CD4-positive, alpha-beta T cell treated with Interleukin-15 for 4 hours (primary cell): ENCODE measurements around the gene ADCY7.

ENCODE experiments used
- DNase-seq: peaks from one replicate; pipeline ENCODE4 v3.0.0-alpha.2; 2020; ENCODE audit warnings: low spot score

Gene ADCY7

DNA sequence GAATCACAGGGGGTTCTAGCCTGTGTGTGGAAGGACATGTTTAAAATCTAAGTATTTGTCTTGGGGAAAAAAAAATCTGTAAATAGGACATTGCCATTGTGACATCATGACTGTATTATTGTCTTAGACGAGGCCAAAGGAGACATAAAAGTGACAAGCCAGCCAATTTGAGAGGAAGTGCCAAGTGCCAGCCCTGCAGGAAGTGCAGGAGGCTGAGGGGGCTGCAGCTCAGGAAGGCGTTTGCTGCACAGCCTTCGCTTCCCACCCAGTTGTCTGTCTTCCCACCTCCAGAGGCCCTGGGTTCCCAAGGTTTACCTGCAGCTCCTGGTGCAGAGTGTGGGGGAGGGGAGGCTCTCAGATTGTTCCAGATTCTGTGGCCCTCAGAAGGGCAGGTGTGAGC is 1.3 kb downstream of the ADCY7 start:
- peak; percentile 43 for DNase-seq

DNA sequence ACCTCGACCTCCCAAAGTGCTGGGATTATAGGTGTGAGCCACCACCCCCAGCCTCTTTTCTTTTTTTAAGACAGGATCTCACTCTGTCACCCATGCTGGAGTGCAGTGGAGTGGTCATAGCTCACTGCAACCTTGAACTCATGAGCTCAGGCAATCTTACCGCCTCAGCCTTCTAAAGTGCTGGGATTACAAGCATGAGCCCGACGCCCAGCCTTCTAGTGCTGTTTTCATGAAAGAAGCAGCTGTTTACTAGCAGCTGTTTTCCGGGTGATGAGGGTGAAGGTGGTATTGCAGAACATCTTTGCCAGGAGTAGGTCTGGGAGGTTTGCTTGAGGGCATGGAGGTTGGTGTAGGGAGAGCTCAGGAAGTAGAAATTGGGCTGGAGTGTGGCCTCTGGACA is 2.0 kb downstream of the ADCY7 start:
- DNase-seq, result no peak

DNA sequence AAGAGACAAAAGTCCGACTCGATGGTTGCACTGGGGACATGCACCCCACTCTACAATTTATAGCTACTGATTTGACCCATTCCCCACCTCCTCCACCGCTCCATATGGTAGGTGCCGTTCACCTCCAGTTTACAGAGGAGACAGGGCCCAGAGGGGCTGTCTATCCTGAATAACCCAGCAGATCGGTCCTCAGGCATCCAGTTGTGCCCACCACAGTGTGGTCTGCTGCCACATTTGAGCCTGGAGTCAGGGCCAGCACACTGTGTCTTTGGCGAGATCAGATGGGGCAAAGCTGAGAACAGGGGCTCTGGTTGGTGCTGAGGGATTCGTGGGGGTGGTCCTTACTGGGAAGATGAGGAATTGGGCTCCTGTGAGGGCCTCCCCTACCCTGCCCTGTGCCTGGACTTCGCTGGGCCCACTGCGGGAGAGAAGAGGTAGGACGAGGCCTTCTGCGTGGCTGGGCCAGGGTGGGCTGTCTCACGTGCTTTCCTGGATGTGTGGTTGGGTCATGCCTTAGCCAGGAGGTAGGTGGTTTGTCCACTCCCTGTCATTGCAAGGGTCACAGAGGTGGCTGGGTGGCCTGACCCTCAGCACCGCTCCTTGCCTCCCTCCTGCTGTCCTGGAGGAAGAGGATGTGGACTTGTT is 2.8 kb downstream of the ADCY7 start:
- no peak for DNase-seq

DNA sequence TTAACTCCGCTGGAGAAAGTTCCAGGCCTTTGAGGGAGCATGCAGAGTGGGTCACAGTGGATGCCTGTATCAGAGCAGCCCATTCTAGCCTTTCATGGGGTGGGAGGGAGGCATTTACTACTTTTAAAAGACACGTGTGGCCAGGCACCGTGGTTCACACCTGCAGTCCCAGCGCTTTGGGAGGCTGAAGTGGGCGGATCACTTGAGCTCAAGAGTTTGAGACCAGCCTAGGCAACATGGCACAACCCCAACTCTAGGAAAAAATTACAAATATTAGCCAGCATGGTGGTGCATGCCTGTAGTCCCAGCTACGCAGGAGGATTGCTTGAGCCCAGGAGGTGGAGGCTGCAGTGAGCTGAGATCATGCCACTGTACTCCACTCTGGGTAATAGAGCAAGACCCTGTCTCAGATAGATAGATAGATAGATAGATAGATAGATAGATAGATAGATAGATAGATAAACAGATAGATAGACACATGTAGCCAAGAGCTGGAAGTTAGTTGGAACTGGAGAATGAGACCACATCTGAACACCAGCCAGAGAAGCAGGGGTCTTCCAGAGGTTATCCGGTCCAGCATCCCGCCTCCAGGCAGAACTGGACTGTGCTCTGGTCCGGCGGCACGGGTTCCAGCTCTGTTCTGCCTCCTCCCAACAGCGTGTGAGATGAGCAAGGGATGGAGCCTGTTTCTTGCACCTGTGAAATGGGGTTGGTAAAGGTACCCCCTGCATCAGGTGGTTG is 3.6 kb downstream of the ADCY7 start:
- no peak for DNase-seq

DNA sequence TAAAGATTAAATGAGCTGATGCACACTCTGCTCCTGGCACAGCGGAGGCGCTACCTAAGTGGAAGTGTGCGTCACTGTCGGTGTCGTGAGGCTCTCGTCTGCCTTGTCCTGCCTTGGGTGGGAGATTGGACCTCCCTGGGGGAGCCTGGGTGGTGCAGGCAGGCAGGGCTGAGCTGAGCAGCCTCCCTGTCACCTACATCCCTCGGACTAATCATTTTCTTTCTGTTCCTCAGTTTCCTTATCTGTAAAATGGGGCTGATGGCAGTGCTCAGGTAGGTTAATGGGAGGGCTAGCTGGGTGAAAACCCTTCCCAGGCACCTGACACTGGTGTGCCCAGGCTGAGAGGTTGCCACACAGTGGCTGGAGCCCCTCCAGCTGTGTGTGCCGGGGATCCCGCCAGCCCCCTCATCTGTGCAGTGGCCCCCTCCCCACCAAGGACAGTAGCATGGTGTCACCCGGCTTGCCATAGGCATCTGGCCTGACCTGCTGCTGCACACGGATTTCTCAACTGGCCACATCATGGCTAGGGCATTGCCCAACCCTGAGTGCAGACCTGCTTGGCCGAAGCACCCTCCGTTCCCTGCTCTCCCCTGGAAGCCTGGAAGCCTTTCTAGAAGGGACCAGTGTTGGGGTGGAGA is 4.3 kb downstream of the ADCY7 start:
- no peak for DNase-seq

DNA sequence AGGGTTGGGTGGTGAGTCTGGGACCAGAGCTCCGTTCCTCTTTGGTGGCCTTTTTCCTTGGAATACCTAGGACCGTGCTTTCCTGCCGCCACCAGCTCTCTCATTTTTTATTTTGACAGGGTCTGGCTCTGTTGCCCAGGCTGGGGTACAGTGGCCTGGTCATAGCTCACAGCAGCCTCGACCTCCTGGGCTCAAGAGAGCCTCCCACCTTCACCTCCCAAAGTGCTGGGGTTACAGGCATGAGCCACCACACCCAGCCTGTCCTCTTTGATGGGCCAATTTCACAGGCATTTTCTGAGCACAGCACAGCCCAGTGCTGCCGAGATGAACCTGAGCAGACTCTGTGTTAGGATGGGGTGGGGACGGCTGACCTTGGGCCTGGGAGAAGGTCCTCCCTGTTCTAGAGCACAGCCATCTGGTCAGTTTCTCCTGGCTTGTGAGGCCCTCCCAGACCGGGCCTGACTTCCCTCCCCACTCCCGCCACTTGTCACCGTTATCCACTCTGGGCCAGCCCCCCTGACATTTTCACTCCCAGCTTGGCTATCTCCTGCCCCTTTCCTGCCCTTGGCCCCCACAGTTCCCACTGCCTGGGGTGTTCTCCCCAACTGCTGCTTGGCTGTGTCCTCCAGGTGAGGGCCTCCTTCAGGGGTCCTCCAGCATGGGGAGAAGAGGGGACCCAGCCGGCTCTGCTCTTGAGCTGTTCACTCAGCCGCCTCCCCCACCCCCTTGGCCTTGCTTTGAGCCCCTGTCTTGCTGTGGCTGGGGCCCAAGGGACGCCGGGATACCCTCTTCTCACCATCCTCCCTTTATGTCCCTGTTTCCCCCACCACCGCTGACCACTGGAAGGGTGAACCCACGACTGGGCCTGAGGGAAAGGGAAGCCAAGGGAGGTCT is 5.0 kb downstream of the ADCY7 start:
- DNase-seq, result no peak

DNA sequence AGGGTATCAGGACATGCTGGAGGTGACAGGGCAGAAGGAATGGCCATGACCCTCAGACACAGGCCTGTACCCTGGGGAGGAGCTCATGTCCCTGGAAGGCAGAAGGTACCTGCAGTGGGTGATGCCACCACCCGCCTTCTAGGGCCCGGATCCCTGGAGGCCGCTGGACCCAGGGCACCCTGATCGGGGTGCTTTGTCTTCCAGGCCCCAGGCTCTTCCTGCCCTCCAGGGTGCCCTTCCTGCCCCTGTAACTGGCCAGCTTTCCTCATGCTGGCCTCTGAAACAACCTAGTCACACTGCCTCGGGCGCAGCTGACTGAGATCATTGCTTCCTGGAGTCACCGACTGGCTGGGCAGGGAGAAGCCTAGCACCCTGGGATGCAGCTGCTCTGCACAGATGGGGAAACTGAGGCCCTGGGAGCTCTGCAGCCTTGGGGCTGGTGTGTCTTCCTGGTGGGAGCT is 5.8 kb downstream of the ADCY7 start:
- DNase-seq, result no peak

DNA sequence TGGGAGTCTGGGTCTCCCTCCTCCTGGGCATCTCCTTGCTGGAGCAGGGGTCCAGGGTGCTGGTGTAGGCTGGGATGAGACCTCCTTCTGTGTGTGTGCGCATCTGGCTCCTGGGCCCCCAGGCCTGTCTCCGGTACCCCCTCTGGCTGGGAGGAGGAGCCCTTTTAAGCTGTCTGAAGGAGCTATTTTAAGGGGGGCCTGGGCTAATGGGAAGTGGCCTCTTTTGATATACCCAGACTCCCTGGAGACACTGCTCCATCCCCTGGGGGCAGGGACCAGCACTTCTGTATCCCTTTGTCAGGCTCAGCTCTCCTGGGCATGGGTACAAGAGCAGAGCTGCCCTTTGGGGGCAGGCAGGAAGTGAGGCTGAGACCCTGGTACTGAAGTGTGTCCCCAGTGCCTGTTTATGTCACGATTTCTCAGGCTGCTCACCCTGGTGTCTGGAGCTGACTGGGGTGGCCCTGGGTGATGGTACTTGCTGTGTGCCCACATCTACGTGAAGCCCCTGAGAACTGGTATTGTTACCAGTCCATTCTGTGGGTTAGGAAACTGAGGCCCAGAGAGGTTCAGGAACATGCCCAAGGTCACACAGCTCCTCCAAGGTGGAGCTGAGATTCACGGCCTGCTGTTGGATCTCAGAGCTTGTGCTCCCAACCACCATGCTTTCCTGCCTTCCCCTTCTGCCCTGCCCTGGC is 6.5 kb downstream of the ADCY7 start:
- no peak for DNase-seq

DNA sequence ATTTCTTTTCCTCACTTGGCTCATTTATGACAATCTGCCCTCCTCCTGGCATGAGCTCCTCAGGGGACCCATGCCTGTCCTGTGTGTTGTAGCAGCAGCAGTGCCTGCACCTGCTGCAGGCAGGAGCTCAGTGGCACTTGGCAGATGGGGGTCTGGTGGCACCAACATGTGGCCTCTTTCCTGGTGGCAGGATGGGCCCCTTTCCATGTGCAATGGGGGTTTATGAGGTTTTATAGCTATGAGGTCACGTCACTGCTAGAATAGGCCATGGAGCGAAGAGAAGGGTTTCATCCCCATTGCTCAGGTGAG is 7.0 kb downstream of the ADCY7 start:
- no peak for DNase-seq

DNA sequence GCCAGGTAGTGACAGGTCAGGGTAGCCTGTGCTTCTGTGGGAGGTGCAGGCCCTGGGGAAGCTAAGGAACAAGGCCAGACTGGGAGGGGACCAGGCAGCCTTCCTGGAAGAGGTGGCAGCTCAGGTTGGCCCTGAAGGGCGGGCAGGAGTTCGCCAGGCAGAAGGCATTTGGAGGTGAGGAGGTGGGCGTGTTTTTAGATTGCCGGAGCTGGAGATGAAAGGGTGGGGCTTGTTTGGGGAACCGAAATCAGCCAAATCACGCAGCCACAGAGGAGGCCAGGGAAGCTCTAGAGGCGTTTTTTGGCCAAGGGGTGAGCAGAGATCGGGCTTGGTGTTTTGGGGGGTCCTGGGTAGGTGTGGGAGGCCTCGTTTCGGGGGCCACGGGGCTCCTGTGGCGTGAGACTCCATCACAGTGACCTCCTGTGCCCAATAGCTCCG is 7.6 kb downstream of the ADCY7 start:
- DNase-seq, result peak; percentile 45

DNA sequence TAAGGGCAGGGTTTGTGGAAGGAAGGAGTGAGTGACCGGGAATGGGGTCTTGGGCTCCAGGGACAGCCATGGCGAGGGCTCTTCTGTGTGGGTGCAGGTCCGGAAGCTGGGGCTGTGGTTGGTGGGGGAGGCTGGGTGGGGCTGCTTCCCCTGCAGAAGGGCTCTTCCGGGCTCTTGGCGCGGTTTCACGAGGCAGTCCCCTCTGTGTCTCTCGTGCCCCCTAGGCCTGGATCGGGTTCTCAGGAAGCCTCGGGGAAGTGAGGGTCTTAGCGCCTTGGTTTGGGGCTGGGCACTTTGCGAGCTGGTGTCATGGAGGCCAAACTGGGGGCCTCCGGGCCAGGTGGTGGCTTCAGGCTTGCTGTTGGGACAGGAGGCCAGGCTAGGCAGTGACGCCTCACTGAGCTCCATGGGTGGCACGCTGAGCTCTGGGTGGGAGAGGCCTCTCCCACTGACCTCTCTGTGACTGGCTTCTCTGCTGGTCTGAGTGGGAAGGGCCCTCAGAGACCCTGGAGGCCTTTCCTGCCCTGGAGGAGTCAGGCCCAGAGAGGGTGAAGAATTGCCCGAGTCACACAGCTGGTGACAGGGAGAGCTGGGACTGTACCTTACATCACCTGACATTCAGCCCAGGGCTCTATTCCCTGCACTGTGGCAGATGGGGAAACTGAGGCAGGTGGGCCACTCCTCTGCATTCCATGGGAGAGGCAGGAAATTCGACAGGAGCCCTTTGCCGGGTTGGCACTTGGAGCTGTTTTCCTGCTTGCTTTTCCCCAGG is 8.2 kb downstream of the ADCY7 start:
- DNase-seq, result peak; percentile 57

DNA sequence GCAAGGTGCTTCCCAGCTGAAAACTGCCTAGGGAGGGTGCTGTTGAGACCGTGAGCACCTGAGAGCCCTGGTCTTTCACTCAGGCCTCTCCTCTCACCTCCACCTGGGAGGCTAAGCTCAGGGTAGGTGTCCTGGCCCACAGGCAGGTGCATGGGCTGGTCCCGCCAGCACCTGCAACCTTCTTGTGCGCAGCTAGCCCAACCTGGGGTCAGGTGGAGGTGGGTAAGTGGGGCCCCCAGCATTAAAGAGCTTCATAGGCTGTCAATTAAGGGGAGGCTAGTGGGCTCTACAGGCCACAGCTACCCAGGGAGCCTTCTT is 8.7 kb downstream of the ADCY7 start:
- DNase-seq, result no peak

DNA sequence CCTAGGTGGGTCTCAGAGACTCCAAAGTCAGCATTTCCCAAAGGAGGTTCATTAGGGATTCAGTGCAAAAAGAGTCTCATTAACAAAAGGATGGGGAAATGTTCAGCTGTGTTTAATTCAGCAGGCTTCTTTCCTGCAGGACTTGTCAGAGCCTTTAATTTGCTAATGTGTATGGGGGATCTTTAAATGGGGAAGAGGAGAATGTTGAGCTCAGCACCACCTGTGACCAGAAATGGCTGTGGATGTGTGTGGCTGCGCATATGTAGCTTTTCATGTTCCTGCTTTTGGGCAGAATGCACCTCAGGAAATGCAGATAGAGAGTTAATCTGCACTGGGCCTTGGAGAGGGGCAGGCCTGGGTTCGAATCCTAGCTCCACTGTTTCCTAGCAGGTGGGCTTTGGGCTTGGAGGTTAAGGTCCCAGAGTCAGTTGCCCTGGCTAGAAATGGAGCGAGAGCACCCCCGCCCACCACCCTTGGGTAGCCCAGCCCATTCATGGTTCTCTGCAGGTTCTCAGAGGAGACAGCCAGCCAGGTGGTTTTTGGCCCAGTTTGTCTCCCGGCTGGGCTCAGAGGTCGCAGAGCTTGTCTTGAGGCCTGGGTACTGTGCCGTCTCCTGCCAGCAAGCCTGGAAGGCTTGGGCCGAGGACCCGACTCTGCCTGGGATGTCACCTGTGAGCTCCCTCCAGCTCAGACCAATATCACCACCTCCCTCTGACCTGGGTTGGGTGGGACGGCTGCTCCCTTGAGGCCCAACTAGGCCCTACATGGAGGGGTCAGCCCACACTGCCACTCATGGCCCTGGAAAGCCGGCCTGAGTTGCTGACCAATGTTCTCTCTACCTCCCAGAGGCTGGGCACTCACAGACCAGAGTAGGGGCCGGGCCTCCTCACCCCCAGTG is 9.3 kb downstream of the ADCY7 start:
- DNase-seq, result no peak

DNA sequence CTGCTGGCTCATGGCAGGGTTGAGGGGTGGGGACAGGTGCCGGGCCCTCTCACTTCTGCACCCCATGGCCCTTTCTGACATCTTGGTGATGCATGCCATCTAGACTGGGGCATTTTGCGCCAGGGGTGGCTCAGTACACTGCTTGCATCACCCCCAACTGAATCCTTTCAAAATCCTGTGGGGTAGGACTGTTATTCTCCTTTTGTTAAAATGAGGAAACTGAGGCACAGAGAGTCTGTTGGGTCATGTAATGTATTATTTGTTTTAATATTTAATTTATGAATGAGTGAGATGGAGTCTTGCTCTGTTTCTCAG is 9.9 kb downstream of the ADCY7 start:
- no peak for DNase-seq

DNA sequence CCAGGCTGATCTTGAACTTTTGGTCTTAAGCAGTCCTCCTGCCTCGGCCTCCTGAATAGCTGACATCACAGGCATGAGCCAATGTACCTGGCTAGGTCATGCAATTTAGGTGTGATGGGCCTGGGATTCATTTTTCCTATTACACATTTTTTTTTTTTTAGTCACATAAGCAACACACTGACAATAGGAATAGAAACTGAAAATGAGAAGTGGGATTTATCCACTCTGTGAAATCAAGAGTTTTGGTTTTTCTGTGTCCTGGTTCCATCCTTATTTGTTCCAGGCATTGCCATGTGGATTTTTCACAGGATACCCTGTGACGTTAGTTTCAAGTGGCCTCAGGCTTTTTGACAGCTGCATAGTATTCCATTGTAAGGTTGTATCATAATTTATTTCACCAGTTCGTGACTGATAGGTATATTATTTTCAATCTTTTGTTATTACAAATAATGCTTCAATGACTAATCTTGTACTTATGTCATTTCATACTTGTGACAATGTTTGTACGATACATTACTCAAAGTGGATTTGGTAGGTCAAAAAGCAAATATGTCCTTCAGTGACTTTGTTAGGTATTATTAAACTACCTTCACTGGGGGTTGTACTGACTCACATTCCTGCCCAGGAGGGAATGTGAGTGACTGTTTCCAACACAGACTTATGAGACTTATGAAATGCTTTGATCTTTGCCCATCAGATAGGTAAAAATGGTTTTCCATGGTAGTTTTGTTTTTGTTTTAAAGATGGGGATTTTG is 10.6 kb downstream of the ADCY7 start:
- DNase-seq, result peak; percentile 40

DNA sequence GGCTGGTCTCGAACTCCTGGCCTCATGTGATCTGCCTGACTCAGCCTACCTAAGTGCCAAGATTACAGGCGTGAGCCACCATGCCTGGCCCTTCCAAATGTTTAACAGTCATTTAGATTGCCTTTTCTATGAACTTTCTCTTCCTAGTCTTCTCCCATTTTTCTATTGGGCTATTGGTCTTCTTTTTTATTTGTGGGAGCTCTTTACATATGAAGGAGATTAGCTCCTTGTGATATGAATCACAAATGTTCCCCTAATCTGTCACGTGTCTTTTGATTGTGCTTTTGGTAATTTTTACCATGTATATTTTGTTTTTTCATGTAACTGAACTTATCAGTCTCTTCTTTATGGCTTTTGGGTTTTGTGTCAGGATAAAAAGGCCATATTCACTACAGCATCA is 11.9 kb downstream of the ADCY7 start:
- DNase-seq, result no peak

DNA sequence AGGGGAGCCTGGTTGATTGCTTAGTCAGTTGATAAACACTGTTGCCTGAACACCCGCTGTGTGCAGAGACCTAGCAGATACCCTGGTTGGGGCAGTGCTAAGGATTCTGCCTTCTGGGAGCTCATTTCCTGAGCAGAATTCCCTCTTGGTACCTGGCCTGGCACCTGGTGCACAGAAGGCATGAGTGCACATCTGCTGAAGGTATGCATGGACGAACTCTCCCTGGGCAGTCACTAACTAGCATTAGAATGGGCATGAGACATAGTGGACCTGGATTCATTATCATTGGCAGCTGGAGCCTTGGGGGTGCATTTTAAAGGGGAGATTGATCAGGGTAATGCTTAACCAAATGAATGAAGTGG is 13.1 kb downstream of the ADCY7 start:
- no peak for DNase-seq

DNA sequence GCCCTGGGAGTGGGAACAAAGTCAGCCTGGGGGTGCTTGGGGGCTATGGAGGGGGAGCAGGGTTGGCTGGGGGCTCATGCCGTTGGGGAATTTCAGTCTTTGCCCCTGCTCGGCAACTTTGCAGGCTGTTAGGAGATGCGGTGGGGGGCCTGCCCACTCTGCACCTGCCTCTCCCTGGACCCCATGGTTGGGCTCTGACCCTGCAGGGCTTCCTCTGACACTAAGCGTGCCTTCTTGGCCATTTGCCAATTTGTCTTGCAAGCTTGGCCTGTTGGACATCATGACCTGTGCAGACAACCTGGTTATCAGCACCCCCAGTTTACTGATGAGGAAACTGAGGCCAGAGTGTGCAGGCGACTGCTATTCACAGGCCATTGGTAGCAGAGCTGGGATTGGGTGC is 14.6 kb downstream of the ADCY7 start:
- no peak for DNase-seq

DNA sequence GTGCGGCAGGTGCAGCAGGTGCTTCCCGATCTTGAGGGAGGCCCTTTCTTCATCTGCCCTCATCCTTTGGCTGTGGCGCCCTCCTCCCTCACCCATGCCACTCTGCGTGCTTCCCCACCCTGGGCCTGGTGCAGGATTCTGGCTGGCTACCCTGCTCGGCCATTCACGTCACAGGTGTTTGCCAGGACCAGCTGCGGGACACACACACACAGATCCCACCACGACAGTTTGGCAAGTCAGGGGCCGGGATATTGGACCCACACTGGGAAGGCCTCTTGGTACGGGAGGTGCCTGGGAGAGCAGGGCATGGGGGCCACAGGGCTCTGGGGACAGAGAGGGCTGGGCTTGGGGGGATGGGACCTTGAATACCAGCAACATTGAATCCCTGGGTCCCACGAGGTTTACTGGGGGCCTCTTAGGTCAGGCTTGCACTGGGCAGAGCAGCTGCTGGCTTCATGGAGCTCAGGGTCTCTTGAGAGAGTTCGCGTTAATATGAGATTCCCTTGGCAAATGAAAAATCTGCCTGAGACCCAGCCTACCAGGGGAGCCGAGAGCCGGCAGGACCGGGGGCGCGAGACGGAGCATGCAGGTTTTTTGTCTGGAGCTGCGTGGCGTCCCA is 15.1 kb downstream of the ADCY7 start:
- DNase-seq, result no peak
